HG03196 (cell line): ENCODE results near the gene KCNQ1.

Source experiments
- ATAC-seq: cut with Tn5 transposase; IDR thresholded peaks from one replicate; pipeline ENCODE4 v1.9.1; 2021; ENCODE audit not compliant: unreplicated experiment

Gene KCNQ1

GRCh38 chr11:2799881-2800654 is 355.3 kb downstream of the KCNQ1 start:
- ATAC-seq: no peak

DNA sequence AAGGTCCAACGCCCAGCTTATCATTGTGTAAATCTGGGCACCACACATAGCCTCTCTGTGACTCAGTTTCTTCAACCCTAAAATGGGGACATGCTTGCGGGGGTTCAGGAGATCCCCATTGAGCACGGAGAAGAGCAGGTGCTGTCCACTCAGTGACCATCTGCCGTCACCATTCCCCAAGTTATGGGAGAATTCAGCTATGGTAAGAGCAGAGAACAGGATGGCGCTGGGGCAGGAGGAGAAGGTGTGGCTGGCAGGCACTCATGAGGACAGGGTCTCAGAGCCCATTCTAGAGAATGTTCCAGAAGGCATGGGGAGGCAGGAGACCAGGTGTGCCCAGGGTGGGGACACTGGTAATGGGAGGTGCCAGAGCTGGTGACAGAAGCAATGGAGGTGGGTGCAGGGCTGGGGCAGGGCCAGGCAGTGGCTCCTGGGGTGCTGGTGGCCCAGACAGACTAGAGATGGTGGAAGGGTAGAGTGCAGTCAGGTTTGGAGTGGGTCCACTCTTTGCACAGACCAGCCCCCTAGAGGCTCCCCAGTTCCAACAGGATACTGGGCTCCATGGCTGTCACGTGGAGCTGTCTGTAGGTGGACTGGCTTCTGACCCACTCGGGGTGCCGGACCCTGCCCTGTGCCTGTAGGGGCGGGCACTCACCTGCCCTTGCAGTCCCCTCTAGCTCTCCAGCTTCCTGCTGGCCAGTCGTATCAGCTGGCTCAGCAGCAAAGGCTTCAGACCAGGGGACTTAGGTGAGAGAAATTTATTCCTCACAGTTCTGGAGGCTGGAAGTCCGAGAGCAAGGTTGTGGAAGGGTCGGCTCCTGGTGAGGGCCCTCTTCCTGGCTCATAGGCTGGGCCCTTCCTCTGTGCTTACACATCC is 356.1 kb downstream of the KCNQ1 start:
- ATAC-seq: no peak

DNA sequence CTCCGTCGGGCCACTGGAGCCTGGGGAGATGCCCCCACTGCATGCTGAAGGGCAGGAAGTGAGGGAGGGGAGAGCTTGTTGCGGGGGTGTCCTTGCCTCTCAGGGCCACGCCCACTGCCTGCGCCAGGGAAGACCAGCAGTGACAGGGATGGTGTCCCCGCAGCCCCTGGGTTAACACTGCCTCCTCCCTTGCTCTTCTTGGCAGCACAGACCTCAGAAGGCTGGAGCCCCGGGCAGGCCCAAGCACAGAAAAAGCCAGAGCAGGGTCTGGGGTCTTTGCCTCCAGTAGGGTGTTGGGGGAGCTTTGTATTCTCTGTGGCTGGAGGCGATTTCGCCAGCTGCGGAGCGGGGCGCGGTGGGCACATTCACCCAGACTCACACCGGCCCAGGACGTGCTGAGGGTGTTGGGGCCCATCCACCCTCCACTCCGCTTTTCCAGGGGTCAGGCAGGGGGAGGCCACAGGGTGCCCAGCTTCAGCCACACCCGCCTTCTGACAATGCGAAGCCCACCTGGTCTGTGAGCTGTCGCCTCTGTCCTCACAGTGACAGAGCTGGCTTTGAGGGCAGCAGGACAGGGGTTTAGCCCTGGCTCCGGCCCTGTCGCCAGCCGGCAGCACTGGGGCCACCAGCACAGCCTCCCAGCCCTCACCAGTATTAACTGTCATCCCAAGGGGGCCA is 357.0 kb downstream of the KCNQ1 start:
- no peak for ATAC-seq

GRCh38 chr11:2802389-2803185 is 357.8 kb downstream of the KCNQ1 start:
- ATAC-seq: no peak

GRCh38 chr11:2803186-2804091 is 358.6 kb downstream of the KCNQ1 start:
- no peak for ATAC-seq

GRCh38 chr11:2804189-2804588 is 359.4 kb downstream of the KCNQ1 start:
- ATAC-seq: no peak

- no peak for ATAC-seq
These were observed 360.0 kb downstream of the KCNQ1 start for GRCh38 chr11:2804701-2805387.

GRCh38 chr11:2805388-2806056 is 360.7 kb downstream of the KCNQ1 start:
- ATAC-seq: no peak

DNA sequence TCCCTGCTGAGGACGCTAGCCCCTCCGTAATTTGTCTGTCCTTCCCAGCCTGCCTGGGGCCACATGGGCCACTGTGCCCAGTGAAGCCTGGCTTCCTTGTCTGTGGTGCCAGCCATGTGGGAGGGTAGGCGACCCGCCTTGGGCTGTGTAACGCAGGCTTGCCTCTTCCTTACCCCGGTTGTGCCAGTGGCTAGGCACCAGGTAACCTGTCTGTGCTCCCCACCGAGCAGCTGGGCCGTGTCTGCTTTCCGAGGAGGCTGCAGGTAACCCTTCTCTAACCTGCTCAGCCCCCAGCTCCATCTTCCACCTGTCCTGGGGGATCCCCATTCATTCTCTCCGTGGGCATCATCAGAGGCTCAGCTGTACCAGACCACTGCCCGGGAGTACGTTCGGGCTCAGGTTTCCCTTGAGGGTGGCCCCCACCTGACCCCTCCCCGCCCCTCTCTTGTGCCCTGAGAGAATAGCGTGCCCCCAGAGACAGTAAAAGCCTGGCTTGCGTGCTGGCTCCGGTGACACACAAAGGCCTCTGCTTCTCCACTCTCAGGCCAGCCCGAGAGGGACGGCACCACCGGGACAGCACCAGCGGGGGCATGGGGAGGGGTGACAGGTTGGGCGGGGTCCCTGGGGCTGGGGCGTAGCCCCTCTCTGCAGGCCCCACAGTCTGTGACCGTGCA is 361.7 kb downstream of the KCNQ1 start:
- ATAC-seq: no peak

GRCh38 chr11:2807025-2807681 is 362.3 kb downstream of the KCNQ1 start:
- no peak for ATAC-seq

GRCh38 chr11:2807801-2808241 is 363.0 kb downstream of the KCNQ1 start:
- ATAC-seq: no peak

- ATAC-seq: no peak
These were observed 364.3 kb downstream of the KCNQ1 start for GRCh38 chr11:2808850-2809846.

- ATAC-seq: no peak
These were observed 365.0 kb downstream of the KCNQ1 start for GRCh38 chr11:2809854-2810253.

DNA sequence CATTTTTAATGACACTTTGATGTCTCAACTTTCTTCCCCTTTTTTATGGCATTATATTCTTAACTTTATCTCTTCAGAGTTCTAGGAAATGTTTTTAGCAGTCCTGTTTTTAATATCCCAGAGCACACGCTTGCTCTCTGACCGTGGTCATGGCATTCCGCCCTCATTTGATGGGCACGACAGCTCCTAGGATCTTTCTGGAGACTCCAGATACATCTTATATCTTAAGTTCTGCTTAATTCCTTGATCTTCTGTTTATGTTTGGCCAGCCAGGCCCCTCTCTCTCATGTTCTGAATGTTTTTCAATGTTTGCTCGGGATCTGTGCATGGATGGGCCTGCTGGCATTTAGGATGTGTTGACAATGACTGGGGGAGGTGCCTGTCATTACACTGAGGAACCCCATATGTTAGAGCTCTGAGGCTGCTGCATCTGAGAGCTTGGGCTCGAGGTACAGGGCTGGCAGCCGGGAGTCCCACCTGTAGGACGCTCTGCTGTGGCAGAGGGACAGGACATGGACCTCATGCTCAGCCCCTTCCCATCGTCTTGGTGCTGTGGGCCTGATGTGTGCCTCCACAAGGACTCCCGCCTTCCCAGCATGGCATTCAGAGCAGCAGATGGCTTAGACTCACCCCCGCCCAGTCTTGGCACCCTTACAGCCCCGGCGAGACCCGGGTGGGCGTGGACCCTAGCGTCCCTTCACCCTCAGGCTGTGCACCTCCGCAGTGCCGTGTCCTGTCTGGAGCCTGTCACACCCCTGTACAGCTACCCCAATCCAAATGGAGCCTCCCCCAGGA is 365.8 kb downstream of the KCNQ1 start:
- ATAC-seq: no peak
